HEK293 (cell line): ENCODE measurements around the gene ZNF528.
A peak's percentile ranks its signal among the peaks of the same experiment; 100 is the strongest.

ENCODE experiments used
- CTCF ChIA-PET: fragments of 350-600 bp; formaldehyde crosslinking; extraction: SDS; loops from one replicate; lab custom pipeline; 2021; ENCODE audit warnings: antibody characterized with exemption; lab: Yijun Ruan, JAX
- POLR2A ChIA-PET: fragments of 300-600 bp; formaldehyde crosslinking; extraction: SDS; loops from one replicate; lab custom pipeline; 2020; ENCODE audit warnings: antibody characterized with exemption, inconsistent platforms; lab: Yijun Ruan, JAX
- H3K27ac ChIP-seq: fragments of 200-500 bp; sonication (Bioruptor generic); 2 replicates; pipeline ENCODE4 v1.5.1; 2014; ENCODE audit warnings: low read depth, low read length, control low read depth, inconsistent platforms; ENCODE audit errors: extremely low read depth
- H3K36me3 ChIP-seq, 2 experiments: fragments of 200-500 bp in 1 of 2; sonication (Bioruptor generic) in 1 of 2; 1 replicate in 1 of 2; 2 replicates in 1 of 2; pipeline ENCODE4 v1.5.1; 2014 to 2017; ENCODE audit warnings: inconsistent platforms in 2 of 2, low read length in 2 of 2; ENCODE audit not compliant: control insufficient read depth in 2 of 2, insufficient read depth in 1 of 2
- H3K4me1 ChIP-seq: fragments of 200-500 bp; sonication (Bioruptor generic); 2 replicates; pipeline ENCODE4 v1.5.1; 2014; ENCODE audit warnings: mild to moderate bottlenecking, low read length, inconsistent platforms; ENCODE audit not compliant: control insufficient read depth, insufficient read depth
- H3K4me3 ChIP-seq: 2 replicates; pipeline ENCODE4 v1.5.1; 2011; ENCODE audit warnings: low read depth, mild to moderate bottlenecking, control low read depth, low read length, moderate library complexity
- H3K9me3 ChIP-seq: fragments of 200-500 bp; sonication (Bioruptor generic); 2 replicates; pipeline ENCODE4 v1.5.1; 2014; ENCODE audit warnings: low read depth, low read length, inconsistent platforms; ENCODE audit not compliant: control insufficient read depth, insufficient read depth
- FEZF1 ChIP-seq: fragments of 450-650 bp; formaldehyde crosslinking; IDR thresholded peaks from 2 replicates; pipeline ENCODE4 v1.5.1; 2016; ENCODE audit warnings: missing biosample characterization, missing genetic modification characterization
- HOXC10 ChIP-seq: sonication (generic); formaldehyde crosslinking; IDR thresholded peaks from 2 replicates; pipeline ENCODE4 v1.8.1; 2023; ENCODE audit warnings: mild to moderate bottlenecking, missing genetic modification reagents
- KLF16 ChIP-seq: fragments of 450-650 bp; formaldehyde crosslinking; IDR thresholded peaks from 2 replicates; pipeline ENCODE4 v1.5.1; 2017; ENCODE audit warnings: missing biosample characterization, missing genetic modification characterization
- OVOL3 ChIP-seq: fragments of 450-650 bp; formaldehyde crosslinking; IDR thresholded peaks from 2 replicates; pipeline ENCODE4 v1.5.1; 2016; ENCODE audit warnings: missing biosample characterization, missing genetic modification characterization
- SP3 ChIP-seq: fragments of 450-650 bp; formaldehyde crosslinking; IDR thresholded peaks from 2 replicates; pipeline ENCODE4 v1.5.1; 2016; ENCODE audit warnings: missing biosample characterization, missing genetic modification characterization
- ZBTB10 ChIP-seq: fragments of 450-650 bp; formaldehyde crosslinking; IDR thresholded peaks from 2 replicates; pipeline ENCODE4 v1.5.1; 2016; ENCODE audit warnings: missing biosample characterization, missing genetic modification characterization
- ZNF133 ChIP-seq: fragments of 450-650 bp; formaldehyde crosslinking; IDR thresholded peaks from 2 replicates; pipeline ENCODE4 v1.5.1; 2016; ENCODE audit warnings: missing biosample characterization, missing genetic modification characterization
- ZNF140 ChIP-seq: fragments of 450-650 bp; formaldehyde crosslinking; IDR thresholded peaks from 2 replicates; pipeline ENCODE4 v1.5.1; 2016; ENCODE audit warnings: missing biosample characterization, missing genetic modification characterization
- ZNF157 ChIP-seq: fragments of 450-650 bp; formaldehyde crosslinking; IDR thresholded peaks from 2 replicates; pipeline ENCODE4 v1.5.1; 2016; ENCODE audit warnings: missing biosample characterization, missing genetic modification characterization
- ZNF335 ChIP-seq: fragments of 450-650 bp; formaldehyde crosslinking; conservative IDR thresholded peaks from 2 replicates; pipeline ENCODE4 v1.5.1; 2016; ENCODE audit warnings: missing biosample characterization, missing genetic modification characterization
- ZNF510 ChIP-seq: fragments of 450-650 bp; formaldehyde crosslinking; IDR thresholded peaks from 2 replicates; pipeline ENCODE4 v1.5.1; 2018; ENCODE audit warnings: mild to moderate bottlenecking, missing genetic modification characterization, missing biosample characterization; ENCODE audit not compliant: insufficient replicate concordance
- ZNF654 ChIP-seq: fragments of 450-650 bp; formaldehyde crosslinking; IDR thresholded peaks from 2 replicates; pipeline ENCODE4 v1.5.1; 2016; ENCODE audit warnings: low read depth, missing biosample characterization, missing genetic modification characterization
- TF ChIP-seq, protein P1 (sequence below): fragments of 450-650 bp; formaldehyde crosslinking; conservative IDR thresholded peaks from 2 replicates; pipeline ENCODE4 v1.5.1; 2016; ENCODE audit warnings: low read depth, missing biosample characterization, missing genetic modification characterization

The ZNF528 gene

DNA sequence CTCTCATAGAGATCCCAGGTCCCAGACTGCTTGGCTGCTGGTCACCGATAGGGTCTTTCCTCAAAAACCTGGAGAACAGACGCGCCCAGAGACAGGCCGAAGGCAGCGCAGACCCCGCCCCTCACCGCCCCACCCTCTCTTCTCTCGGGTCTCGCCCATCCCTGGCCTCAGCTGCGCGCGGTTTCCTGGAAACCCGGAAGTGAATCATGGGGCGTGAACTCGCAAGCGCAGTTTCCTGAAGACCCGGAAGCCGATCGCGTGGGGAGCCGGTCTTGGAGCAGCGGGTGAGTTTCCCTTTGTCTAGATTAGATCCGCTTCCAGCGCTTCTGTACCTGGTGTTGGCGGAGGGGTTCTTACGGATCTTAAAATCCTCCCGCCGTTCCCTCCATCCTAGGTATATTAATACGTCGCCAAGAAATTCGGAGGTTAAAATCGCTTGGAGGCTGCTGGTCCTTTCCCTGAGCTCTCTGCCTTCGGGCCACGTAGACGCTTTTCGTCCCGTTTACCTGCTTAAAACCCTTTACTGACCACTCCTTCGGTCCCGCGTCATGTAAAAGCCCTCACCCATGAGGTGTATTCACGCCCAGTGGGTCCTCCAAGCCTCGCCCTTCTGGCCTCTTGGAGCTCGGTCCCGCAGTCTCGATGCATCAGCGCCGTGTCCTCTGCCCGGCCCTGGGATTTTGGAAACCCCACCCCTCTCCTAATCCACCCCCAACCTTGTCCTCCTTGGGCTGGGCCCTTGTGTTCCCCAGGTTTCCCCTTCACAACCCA, 55.9 kb downstream of the ZNF528 start, which contains the start of gene ZNF578:
TSS of gene ZNF578 (plus strand) at position 230 of the 771 bp plus-strand sequence. CDS start 48,293 bp downstream, outside the sequence.
- CTCF ChIA-PET: interaction anchor here (0.7 kb wide), 1 partner anchor 1340 kb away, joined by 3 read pairs; no protein-coding TSS in a partner anchor
- Histone ChIP-seq H3K27ac (no peak within 1 kb of the TSS), H3K9me3 (no peaks in the 10 kb centered on the region; the same call in 1 of the 2 replicates), H3K36me3 (no peaks in the 10 kb centered on the region), H3K4me1 (no peaks in the 10 kb centered on the region), H3K4me3 (peak within 1 kb of the TSS; percentile 71)
- TF ChIP-seq ZNF510 (tag by site-specific recombination): no peak
- TF ChIP-seq ZBTB10 (tag by site-specific recombination): no peak
- no peak for TF ChIP-seq ZNF157 (tag by site-specific recombination)
- TF ChIP-seq, protein P1, sequence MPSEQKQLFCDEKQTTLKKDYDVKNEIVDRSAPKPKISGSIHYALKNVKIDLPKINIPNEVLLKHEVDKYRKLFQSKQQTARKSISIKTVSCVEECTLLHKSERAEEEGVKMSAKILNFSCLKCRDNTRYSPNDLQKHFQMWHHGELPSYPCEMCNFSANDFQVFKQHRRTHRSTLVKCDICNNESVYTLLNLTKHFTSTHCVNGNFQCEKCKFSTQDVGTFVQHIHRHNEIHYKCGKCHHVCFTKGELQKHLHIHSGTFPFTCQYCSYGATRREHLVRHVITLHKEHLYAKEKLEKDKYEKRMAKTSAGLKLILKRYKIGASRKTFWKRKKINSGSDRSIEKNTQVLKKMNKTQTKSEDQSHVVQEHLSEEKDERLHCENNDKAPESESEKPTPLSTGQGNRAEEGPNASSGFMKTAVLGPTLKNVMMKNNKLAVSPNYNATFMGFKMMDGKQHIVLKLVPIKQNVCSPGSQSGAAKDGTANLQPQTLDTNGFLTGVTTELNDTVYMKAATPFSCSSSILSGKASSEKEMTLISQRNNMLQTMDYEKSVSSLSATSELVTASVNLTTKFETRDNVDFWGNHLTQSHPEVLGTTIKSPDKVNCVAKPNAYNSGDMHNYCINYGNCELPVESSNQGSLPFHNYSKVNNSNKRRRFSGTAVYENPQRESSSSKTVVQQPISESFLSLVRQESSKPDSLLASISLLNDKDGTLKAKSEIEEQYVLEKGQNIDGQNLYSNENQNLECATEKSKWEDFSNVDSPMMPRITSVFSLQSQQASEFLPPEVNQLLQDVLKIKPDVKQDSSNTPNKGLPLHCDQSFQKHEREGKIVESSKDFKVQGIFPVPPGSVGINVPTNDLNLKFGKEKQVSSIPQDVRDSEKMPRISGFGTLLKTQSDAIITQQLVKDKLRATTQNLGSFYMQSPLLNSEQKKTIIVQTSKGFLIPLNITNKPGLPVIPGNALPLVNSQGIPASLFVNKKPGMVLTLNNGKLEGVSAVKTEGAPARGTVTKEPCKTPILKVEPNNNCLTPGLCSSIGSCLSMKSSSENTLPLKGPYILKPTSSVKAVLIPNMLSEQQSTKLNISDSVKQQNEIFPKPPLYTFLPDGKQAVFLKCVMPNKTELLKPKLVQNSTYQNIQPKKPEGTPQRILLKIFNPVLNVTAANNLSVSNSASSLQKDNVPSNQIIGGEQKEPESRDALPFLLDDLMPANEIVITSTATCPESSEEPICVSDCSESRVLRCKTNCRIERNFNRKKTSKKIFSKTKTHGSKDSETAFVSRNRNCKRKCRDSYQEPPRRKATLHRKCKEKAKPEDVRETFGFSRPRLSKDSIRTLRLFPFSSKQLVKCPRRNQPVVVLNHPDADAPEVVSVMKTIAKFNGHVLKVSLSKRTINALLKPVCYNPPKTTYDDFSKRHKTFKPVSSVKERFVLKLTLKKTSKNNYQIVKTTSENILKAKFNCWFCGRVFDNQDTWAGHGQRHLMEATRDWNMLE (tag by site-specific recombination): 0 out of 2 replicates have a peak, but pooled peaks have one; percentile 39
- TF ChIP-seq SP3 (tag by site-specific recombination): peak; percentile 34
- TF ChIP-seq ZNF140: no peak
- TF ChIP-seq KLF16 (tag by site-specific recombination): no peak
- TF ChIP-seq ZNF335: 0 out of 2 replicates have a peak, but pooled peaks have one; percentile 17
- no peak for TF ChIP-seq FEZF1 (tag by site-specific recombination)
- no peak for TF ChIP-seq ZNF133
- POLR2A ChIA-PET: interaction anchor here (0.6 to 1.2 kb wide), 2 partner anchors 84 to 763 kb away, joined by 3 to 6 read pairs; partner anchors contain the start of gene ZNF880

DNA sequence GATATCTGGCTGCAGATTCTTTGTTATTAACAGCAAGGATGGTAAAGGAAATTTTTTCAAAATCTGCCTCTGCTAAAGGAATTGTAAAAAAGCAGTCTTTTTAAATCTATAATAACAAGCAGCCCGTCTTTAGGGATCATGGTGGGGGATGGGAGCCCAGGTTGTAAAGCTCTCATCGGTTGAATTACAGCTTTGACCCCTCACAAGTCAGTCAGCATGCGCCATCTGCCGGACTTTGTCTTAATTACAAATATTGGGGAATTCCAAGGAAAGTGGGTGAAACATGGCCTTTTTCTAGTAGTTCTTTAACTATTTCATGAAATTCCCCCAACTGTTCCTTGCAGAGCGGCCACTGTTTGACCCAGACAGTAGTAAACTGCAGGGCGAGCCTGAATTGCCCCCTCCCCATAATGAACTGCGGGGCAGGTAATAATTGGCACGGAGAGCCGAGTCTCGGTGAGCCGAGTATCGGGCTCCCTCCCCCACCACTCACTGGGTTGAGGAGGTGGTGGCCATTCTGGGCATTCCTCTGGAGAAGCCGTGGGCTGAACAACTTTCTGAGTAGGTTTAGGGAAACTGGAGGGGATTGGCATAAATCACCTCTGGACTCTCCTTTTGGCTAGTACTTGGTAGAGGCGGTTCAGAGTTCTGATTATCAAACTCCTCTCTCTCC, 67.3 kb downstream of the ZNF528 start:
- ChIA-PET POLR2A (no interaction called here), CTCF (interaction anchor here (0.6 to 0.7 kb wide), 2 partner anchors 306 to 1339 kb away, joined by 3 to 4 read pairs; no protein-coding TSS in a partner anchor)
- no peaks in the 10 kb centered on the region; the same call in 1 of the 2 replicates for H3K9me3 ChIP-seq
- H3K36me3 ChIP-seq: no peaks in the 10 kb centered on the region; a peak in 1 of 3 replicates
- no peak overlapping the region for H3K4me3 ChIP-seq
- TF ChIP-seq HOXC10 (CRISPR knock-in tag) (no peak), OVOL3 (tag by site-specific recombination) (no peak), ZNF654 (tag by site-specific recombination) (peak; percentile 43)
- no peak overlapping the region for H3K27ac ChIP-seq
- no peaks in the 10 kb centered on the region for H3K4me1 ChIP-seq
